Erythroblast (primary cell): ENCODE measurements around the gene YIPF1.

Experiments used
- GATA1 ChIP-seq: IDR thresholded peaks from 2 replicates; pipeline ENCODE4 v1.6.1; 2011; ENCODE audit warnings: low read depth, mild to moderate bottlenecking, control low read depth, low read length, moderate library complexity
- POLR2A ChIP-seq: IDR thresholded peaks from 2 replicates; pipeline ENCODE4 v1.6.1; 2011; ENCODE audit warnings: mild to moderate bottlenecking, low read length

DNA sequence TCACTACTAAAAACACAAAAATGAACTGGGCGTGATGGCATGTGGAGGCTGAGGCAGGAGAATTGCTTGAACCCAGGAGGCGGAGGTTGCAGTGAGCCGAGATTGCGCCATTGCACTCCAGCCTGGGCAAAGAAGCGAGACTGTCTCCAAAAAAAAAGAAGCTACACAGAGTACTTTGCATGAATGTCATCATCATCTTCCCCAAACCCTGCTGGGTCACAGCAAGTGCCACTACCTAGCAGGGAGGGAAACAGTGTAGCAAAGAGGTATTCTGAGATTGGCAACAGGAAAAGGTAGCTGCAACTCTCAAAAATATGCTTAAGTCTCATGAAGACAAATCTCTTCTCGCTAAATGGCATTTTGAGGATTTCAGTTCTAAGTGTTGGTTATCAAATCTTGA is 64.3 kb downstream of the YIPF1 start:
- TF ChIP-seq POLR2A (no peak), GATA1 (no peak)
